HG03521 (cell line): ENCODE measurements around the gene TTLL3.
"Not testable (repeated sequence)": the region's sequence is repeated elsewhere in the genome, so short reads cannot be mapped to it uniquely, and the experiment has no call there.

Experiments used
- ATAC-seq: cut with Tn5 transposase; IDR thresholded peaks from one replicate; pipeline ENCODE4 v1.9.1; 2021; ENCODE audit warnings: mild to moderate bottlenecking, moderate library complexity; ENCODE audit not compliant: unreplicated experiment

The TTLL3 gene

GRCh38 chr3:9837701-9838582, 27.9 kb downstream of the TTLL3 start:
- ATAC-seq = no peak

GRCh38 chr3:9838856-9839255, 28.8 kb downstream of the TTLL3 start:
- no peak for ATAC-seq

- ATAC-seq = no peak
These were observed 31.0 kb downstream of the TTLL3 start for GRCh38 chr3:9841015-9841414.

- ATAC-seq = peak; percentile 98
These were observed 33.8 kb downstream of the TTLL3 start, which contains the start of gene RPUSD3 for GRCh38 chr3:9843715-9844438. TSS of gene RPUSD3 (minus strand) at chr3:9844008. CDS start at chr3:9843990, 18 bp downstream.

GRCh38 chr3:9846231-9846630, 36.2 kb downstream of the TTLL3 start:
- no peak for ATAC-seq

GRCh38 chr3:9846931-9847488, 36.9 kb downstream of the TTLL3 start:
- ATAC-seq = no peak

- ATAC-seq = not testable (repeated sequence)
These were observed 37.8 kb downstream of the TTLL3 start for GRCh38 chr3:9847870-9848269.

GRCh38 chr3:9848860-9849259, 38.8 kb downstream of the TTLL3 start:
- not testable (repeated sequence) for ATAC-seq

- not testable (repeated sequence) for ATAC-seq
These were observed 41.3 kb downstream of the TTLL3 start for GRCh38 chr3:9851383-9851782.

GRCh38 chr3:9851926-9852325, 41.9 kb downstream of the TTLL3 start:
- not testable (repeated sequence) for ATAC-seq

GRCh38 chr3:9852528-9852927, 42.5 kb downstream of the TTLL3 start:
- no peak for ATAC-seq

GRCh38 chr3:9854291-9854940, 44.4 kb downstream of the TTLL3 start:
- not testable (repeated sequence) for ATAC-seq

GRCh38 chr3:9855594-9855993, 45.5 kb downstream of the TTLL3 start:
- ATAC-seq = no peak

- no peak for ATAC-seq
These were observed 49.5 kb downstream of the TTLL3 start for GRCh38 chr3:9859530-9860025.

GRCh38 chr3:9861201-9861600, 51.1 kb downstream of the TTLL3 start:
- no peak for ATAC-seq

- ATAC-seq = no peak
These were observed 51.6 kb downstream of the TTLL3 start for GRCh38 chr3:9861626-9862130.

GRCh38 chr3:9862391-9863057, 52.5 kb downstream of the TTLL3 start:
- no peak for ATAC-seq

GRCh38 chr3:9863058-9863772, 53.2 kb downstream of the TTLL3 start:
- no peak for ATAC-seq

- ATAC-seq = no peak
These were observed 54.3 kb downstream of the TTLL3 start for GRCh38 chr3:9864200-9864927.
